Measurements from ENCODE around the gene PBOV1. TPM values are rescaled to one million over a fixed set of nuclear protein-coding genes. Genes with fewer than 3 reads are reported as not detected.
"Not testable (repeated sequence)": the region's sequence is repeated elsewhere in the genome, so short reads cannot be mapped to it uniquely, and the experiment has no call there.

PBOV1 gene
- total and polyA plus RNA-seq, 4 donors = 0.04 TPM; not detected in 3

GRCh38 chr6:138219398-138219797 lies 1.1 kb upstream of the PBOV1 start:
- Histone ChIP-seq H3K27me3 (ENCODE audit: control insufficient read depth in 3 of 3, insufficient read depth in 3 of 3, low read length in 2 of 3) (no peaks in the 10 kb centered on the region), H3K27ac (ENCODE audit: low read depth in 1 of 2, low read length in 1 of 2) (no peak overlapping the region), H3K36me3 (ENCODE audit: control insufficient read depth in 4 of 4, insufficient read depth in 4 of 4, low read length in 4 of 4) (peaks cover 0 to 2% (median 0%) of the 10 kb centered on the region in 4 donors), H3K4me3 (no peak overlapping the region), H3K9me3 (ENCODE audit: control insufficient read depth in 4 of 4, insufficient read depth in 3 of 4, low read length in 3 of 4) (no peaks in the 10 kb centered on the region), H3K4me1 (ENCODE audit: control insufficient read depth in 5 of 5, insufficient read depth in 5 of 5, low read length in 5 of 5) (no peaks in the 10 kb centered on the region), H3K9ac (ENCODE audit: insufficient read depth in 1 of 2, low read length in 2 of 2) (no peak overlapping the region)
- DNase-seq (no peak), ATAC-seq (ENCODE audit: insufficient read depth, low FRiP score) (no peak)
- no peak for TF ChIP-seq CTCF (IDR thresholded peaks at IDR 0.05; ENCODE audit: control extremely low read depth, extremely low read depth)
- WGBS, 2 donors = 89 to 96% methylated on average over 3 of the region's 3 CpGs

- 81 to 90% methylated on average over 7 of the region's 7 CpGs for WGBS, 2 donors
- ATAC-seq (ENCODE audit: insufficient read depth, low FRiP score) = no peak
- Histone ChIP-seq H3K36me3 (ENCODE audit: control insufficient read depth in 4 of 4, insufficient read depth in 4 of 4, low read length in 4 of 4) (no peaks in the 10 kb centered on the region), H3K9ac (ENCODE audit: insufficient read depth in 1 of 2, low read length in 2 of 2) (no peak overlapping the region), H3K27ac (ENCODE audit: low read depth in 1 of 2, low read length in 1 of 2) (no peak overlapping the region), H3K4me3 (no peak overlapping the region), H3K4me1 (ENCODE audit: control insufficient read depth in 5 of 5, insufficient read depth in 5 of 5, low read length in 5 of 5) (no peaks in the 10 kb centered on the region), H3K9me3 (ENCODE audit: control insufficient read depth in 4 of 4, insufficient read depth in 3 of 4, low read length in 3 of 4) (no peaks in the 10 kb centered on the region), H3K27me3 (ENCODE audit: control insufficient read depth in 3 of 3, insufficient read depth in 3 of 3, low read length in 2 of 3) (no peaks in the 10 kb centered on the region)
- DNase-seq = no peak
- no peak for TF ChIP-seq CTCF (IDR thresholded peaks at IDR 0.05; ENCODE audit: control extremely low read depth, extremely low read depth)
These were observed 3.1 kb downstream of the PBOV1 start for GRCh38 chr6:138215093-138215782.

GRCh38 chr6:138212530-138212929 lies 5.8 kb downstream of the PBOV1 start:
- H3K9me3 ChIP-seq (ENCODE audit: control insufficient read depth in 4 of 4, insufficient read depth in 3 of 4, low read length in 3 of 4); H3K4me1 ChIP-seq (ENCODE audit: control insufficient read depth in 5 of 5, insufficient read depth in 5 of 5, low read length in 5 of 5); ATAC-seq (ENCODE audit: insufficient read depth, low FRiP score); H3K27me3 ChIP-seq (ENCODE audit: control insufficient read depth in 3 of 3, insufficient read depth in 3 of 3, low read length in 2 of 3); DNase-seq; H3K4me3 ChIP-seq; H3K9ac ChIP-seq (ENCODE audit: insufficient read depth in 1 of 2, low read length in 2 of 2); H3K27ac ChIP-seq (ENCODE audit: low read depth in 1 of 2, low read length in 1 of 2); H3K36me3 ChIP-seq (ENCODE audit: control insufficient read depth in 4 of 4, insufficient read depth in 4 of 4, low read length in 4 of 4): not testable (repeated sequence)
- WGBS, 2 donors = 100% methylated on average over 2 of the region's 2 CpGs

- no peak for TF ChIP-seq CTCF (IDR thresholded peaks at IDR 0.05; ENCODE audit: control extremely low read depth, extremely low read depth)
- no peak overlapping the region for H3K9ac ChIP-seq (ENCODE audit: insufficient read depth in 1 of 2, low read length in 2 of 2)
- H3K27me3 ChIP-seq (ENCODE audit: control insufficient read depth in 3 of 3, insufficient read depth in 3 of 3, low read length in 2 of 3) = no peaks in the 10 kb centered on the region
- no peak overlapping the region for H3K27ac ChIP-seq (ENCODE audit: low read depth in 1 of 2, low read length in 1 of 2)
- no peaks in the 10 kb centered on the region for H3K36me3 ChIP-seq (ENCODE audit: control insufficient read depth in 4 of 4, insufficient read depth in 4 of 4, low read length in 4 of 4)
- 61 to 72% methylated on average over 5 of the region's 5 CpGs for WGBS, 2 donors
- no peak overlapping the region for H3K4me3 ChIP-seq
- H3K9me3 ChIP-seq (ENCODE audit: control insufficient read depth in 4 of 4, insufficient read depth in 3 of 4, low read length in 3 of 4) = no peaks in the 10 kb centered on the region
- DNase-seq = no peak
- ATAC-seq (ENCODE audit: insufficient read depth, low FRiP score) = no peak
- H3K4me1 ChIP-seq (ENCODE audit: control insufficient read depth in 5 of 5, insufficient read depth in 5 of 5, low read length in 5 of 5) = peaks cover 0 to 1% (median 0%) of the 10 kb centered on the region in 5 donors
These were observed 6.7 kb downstream of the PBOV1 start for GRCh38 chr6:138211601-138212000.

All from lung (tissue), 12 donors.